GM13976 (cell line): ENCODE measurements around the gene DIAPH2.

Experiments
- DNase-seq: peaks from one replicate; pipeline ENCODE4 v3.0.0; 2012; ENCODE audit warnings: low spot score
- in situ Hi-C: fragments of 300-500 bp; cut with MboI; formaldehyde crosslinking; loops from one replicate; pipeline ENCODE4 v1.12.0; 2022; ENCODE audit warnings: low sequenced_read_pairs, mixed read lengths, inconsistent platforms; ENCODE audit not compliant: unreplicated experiment
- TF ChIP-seq, protein P1 (sequence below): IDR thresholded peaks from 2 replicates; pipeline ENCODE4 v1.5.1; 2012; ENCODE audit warnings: borderline replicate concordance, mild to moderate bottlenecking; ENCODE audit not compliant: insufficient read depth; ENCODE audit errors: extremely low read depth, missing control alignments, control extremely low read depth

DIAPH2 gene

DNA sequence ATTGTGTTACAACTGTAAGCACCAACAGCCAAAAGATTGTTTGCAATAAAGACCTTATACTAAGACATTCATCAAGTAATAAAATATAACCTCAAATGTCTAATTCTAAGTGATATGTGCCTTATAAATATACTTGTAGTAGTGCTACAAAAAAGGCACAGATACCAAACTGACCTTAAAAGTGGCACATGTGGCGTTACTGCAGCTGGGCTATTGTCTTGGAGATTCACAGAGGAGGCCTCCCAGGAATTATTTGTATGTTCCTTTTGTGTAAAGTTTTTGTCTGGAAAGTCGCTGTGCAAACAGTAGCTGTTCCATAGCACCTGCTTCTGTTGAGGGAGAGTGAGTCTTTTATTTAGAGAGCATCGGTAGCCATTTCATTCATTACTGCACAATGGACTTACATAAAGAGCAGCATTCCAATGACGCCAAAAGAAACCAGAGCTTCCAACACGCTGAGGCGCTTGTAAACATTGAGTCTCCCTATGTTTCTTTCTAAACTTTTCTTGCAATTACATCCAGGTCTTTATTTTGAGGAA is 342.8 kb downstream of the DIAPH2 start:
- DNase-seq: no peak
- TF ChIP-seq, protein P1, sequence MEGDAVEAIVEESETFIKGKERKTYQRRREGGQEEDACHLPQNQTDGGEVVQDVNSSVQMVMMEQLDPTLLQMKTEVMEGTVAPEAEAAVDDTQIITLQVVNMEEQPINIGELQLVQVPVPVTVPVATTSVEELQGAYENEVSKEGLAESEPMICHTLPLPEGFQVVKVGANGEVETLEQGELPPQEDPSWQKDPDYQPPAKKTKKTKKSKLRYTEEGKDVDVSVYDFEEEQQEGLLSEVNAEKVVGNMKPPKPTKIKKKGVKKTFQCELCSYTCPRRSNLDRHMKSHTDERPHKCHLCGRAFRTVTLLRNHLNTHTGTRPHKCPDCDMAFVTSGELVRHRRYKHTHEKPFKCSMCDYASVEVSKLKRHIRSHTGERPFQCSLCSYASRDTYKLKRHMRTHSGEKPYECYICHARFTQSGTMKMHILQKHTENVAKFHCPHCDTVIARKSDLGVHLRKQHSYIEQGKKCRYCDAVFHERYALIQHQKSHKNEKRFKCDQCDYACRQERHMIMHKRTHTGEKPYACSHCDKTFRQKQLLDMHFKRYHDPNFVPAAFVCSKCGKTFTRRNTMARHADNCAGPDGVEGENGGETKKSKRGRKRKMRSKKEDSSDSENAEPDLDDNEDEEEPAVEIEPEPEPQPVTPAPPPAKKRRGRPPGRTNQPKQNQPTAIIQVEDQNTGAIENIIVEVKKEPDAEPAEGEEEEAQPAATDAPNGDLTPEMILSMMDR: no peak
- in situ Hi-C loops: no loop called here

DNA sequence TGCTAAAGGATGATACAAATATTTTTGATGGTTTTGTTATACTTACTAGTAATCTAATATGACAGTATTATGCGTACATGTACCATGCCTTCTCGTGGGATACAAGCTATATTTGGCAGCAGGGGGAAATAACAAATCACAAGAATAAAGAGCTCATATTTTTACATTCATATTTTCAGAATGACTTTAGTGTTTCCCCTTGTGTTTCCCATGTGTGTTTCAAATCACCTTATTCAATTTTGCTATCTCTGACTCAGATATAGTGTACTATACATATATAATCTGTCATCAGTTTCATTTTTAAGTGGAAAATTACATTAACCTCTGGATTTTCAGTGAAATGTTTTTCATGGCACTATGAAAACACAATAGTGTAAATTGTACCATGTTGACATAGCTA is 345.8 kb downstream of the DIAPH2 start:
- TF ChIP-seq, protein P1: no peak
- no peak for DNase-seq
- in situ Hi-C loops: no loop called here

DNA sequence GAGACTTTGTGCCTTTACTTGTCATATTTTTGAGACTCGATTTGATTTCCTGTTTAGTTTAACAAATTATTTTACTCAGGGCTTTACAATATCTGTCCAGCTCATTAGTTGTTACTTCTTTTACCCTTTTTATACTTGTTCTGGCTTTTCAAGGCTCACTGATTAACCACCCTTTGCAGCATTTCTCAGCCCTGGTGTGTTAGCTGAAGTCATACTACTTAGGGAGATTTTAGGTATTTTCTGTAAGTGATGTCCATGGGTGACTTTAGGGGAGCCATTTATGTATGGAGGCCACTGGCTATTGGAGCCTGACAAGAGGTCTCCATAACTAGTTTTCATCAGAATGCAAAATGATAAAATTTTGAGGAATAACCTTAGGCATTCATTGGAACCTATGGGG is 346.3 kb downstream of the DIAPH2 start:
- TF ChIP-seq, protein P1: no peak
- in situ Hi-C loops: no loop called here
- no peak for DNase-seq

DNA sequence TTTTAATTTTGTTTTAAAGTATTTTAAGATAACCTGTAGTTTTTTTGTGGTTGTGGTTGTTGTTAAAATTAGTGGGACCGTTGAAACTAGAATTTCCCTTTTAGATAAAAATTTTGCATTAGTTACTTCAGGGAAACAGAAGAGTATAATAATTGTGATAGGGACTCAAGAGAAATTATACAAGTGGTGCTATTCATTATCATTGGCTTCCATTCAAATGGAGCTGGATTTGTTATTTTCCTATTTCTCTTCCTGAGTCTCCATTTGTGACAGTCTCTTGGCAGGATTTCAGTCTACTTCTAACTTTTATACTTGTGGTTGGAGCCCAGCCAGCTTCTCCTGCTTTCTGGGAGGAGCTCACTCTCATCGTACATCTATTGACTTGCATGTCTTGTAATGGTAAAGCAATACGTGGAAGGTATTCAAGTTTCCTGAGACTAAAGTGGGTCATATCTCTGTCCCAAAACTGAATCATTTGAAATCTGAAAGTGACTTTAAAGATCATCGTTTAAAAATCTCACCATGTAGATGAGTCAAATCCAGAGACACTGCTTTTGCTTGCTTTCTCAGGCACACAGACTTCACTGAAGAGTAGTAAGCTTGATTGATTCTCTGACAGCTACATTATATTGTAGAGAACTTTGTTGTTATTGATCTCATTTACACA is 354.9 kb downstream of the DIAPH2 start:
- DNase-seq: no peak
- TF ChIP-seq, protein P1: no peak
- in situ Hi-C loops: no loop called here

DNA sequence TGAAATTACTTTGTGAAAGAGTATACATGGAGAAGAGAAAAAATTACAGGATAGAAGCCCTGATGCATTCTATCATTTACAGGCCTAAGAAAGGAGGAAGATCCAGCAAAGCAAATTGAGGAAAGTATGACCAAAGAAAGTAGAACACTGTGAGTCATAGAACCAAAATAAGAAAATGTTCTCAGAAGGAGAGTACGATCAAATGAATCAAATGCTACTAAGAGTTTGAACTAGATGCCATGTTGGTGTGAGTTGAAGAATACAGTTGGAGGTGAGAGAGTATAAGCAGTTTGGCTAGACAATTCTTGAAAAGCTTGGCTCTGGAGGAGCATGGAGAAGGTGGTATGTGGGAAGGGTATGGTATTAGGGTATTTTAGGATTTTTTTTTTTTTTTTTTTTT is 360.8 kb downstream of the DIAPH2 start:
- in situ Hi-C loops: no loop called here
- DNase-seq: no peak
- TF ChIP-seq, protein P1: no peak

DNA sequence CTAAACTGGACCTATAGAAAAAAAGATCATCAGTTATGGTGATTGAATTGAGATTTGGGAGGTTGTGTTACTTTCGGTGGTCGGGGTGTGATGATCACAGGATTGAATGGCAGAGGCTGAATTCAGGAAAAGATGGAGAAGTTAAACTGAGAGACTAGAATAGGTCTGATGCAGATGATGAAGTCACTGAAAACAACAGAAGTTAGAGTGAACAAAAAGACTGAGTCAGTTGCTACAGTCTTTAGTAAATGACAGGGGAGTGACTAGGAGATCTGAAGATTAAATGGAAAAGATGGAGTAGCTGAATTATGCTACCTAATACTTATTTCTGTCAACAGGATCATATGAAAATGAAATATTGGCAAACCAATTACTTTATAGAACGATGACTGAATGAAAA is 362.2 kb downstream of the DIAPH2 start:
- no peak for DNase-seq
- in situ Hi-C loops: no loop called here
- TF ChIP-seq, protein P1: no peak

DNA sequence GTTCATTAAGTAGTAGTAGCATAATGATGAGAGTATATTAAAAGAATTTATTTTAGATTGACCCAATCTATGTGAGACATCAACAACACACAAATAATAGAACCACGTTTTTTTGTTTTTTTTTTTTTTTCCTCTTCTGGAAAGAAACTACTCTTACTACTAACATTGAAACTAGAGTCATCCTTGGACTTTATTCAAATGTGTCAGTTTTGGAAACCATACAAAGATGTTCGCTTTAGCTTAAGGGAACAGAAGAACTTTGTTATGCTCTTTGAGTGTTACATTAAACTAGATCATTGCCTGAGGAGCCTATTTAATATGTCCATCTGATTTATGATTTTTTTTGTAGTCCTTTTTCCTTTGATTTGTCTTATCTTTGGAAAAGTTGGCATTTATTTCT is 365.8 kb downstream of the DIAPH2 start:
- in situ Hi-C loops: no loop called here
- TF ChIP-seq, protein P1: no peak
- no peak for DNase-seq
